ENCODE data around the gene SPEM2. TPM values are rescaled to one million over a fixed set of nuclear protein-coding genes. Genes with fewer than 3 reads are reported as not detected.

Gene SPEM2
- total RNA-seq, 1 experiment from 2014 or later, result not detected

- no peak for DNase-seq (ENCODE audit: low spot score)
- in situ Hi-C loops (cut with HindIII; ENCODE audit: low sequenced_read_pairs), result no loop called here
Observed at GRCh38 chr17:7416323-7416722, 9.1 kb upstream of the SPEM2 start.

- in situ Hi-C loops (cut with HindIII; ENCODE audit: low sequenced_read_pairs), result no loop called here
- DNase-seq (ENCODE audit: low spot score), result no peak
Observed at GRCh38 chr17:7417056-7417655, 8.3 kb upstream of the SPEM2 start.

GRCh38 chr17:7418472-7419152 is 6.8 kb upstream of the SPEM2 start:
- DNase-seq (ENCODE audit: low spot score), result no peak
- in situ Hi-C loops (cut with HindIII; ENCODE audit: low sequenced_read_pairs), result no loop called here

GRCh38 chr17:7419819-7420610 is 5.4 kb upstream of the SPEM2 start, which contains the start of gene SPEM1:
Gene SPEM1 (plus strand): TSS chr17:7420324. CDS start chr17:7420385, 61 bp downstream.
- in situ Hi-C loops (cut with HindIII; ENCODE audit: low sequenced_read_pairs), result no loop called here
- DNase-seq (ENCODE audit: low spot score), result no peak

- DNase-seq (ENCODE audit: low spot score), result no peak
- in situ Hi-C loops (cut with HindIII; ENCODE audit: low sequenced_read_pairs), result no loop called here
Observed at GRCh38 chr17:7421186-7421585, 4.2 kb upstream of the SPEM2 start.

GRCh38 chr17:7423679-7424078 is 1.7 kb upstream of the SPEM2 start:
- in situ Hi-C loops (cut with HindIII; ENCODE audit: low sequenced_read_pairs), result no loop called here
- DNase-seq (ENCODE audit: low spot score), result no peak

- in situ Hi-C loops (cut with HindIII; ENCODE audit: low sequenced_read_pairs), result no loop called here
Observed at GRCh38 chr17:7425756-7426155, 340 bp downstream of the SPEM2 start.

GRCh38 chr17:7426203-7426863 is 917 bp downstream of the SPEM2 start:
- DNase-seq (ENCODE audit: low spot score), result no peak
- in situ Hi-C loops (cut with HindIII; ENCODE audit: low sequenced_read_pairs), result no loop called here

More at GRCh38 chr17:7425756-7426155, 340 bp downstream of the SPEM2 start:
- DNase-seq (ENCODE audit: low spot score), result no peak

GRCh38 chr17:7426896-7427489 is 1.6 kb downstream of the SPEM2 start:
- no peak for DNase-seq (ENCODE audit: low spot score)
- in situ Hi-C loops (cut with HindIII; ENCODE audit: low sequenced_read_pairs), result no loop called here

GRCh38 chr17:7427549-7427948 is 2.1 kb downstream of the SPEM2 start:
- in situ Hi-C loops (cut with HindIII; ENCODE audit: low sequenced_read_pairs), result no loop called here
- DNase-seq (ENCODE audit: low spot score), result no peak

GRCh38 chr17:7428557-7428956 is 3.1 kb downstream of the SPEM2 start, which contains the start of gene SPEM3:
Gene SPEM3 (plus strand): TSS chr17:7428857. CDS start chr17:7428903, 46 bp downstream.
- DNase-seq (ENCODE audit: low spot score), result no peak
- in situ Hi-C loops (cut with HindIII; ENCODE audit: low sequenced_read_pairs), result no loop called here

- in situ Hi-C loops (cut with HindIII; ENCODE audit: low sequenced_read_pairs), result no loop called here
- DNase-seq (ENCODE audit: low spot score), result no peak
Observed at GRCh38 chr17:7429722-7430121, 4.3 kb downstream of the SPEM2 start.

GRCh38 chr17:7431231-7431630 is 5.8 kb downstream of the SPEM2 start:
- no peak for DNase-seq (ENCODE audit: low spot score)
- in situ Hi-C loops (cut with HindIII; ENCODE audit: low sequenced_read_pairs), result no loop called here

- in situ Hi-C loops (cut with HindIII; ENCODE audit: low sequenced_read_pairs), result no loop called here
- no peak for DNase-seq (ENCODE audit: low spot score)
Observed at GRCh38 chr17:7432296-7432695, 6.9 kb downstream of the SPEM2 start.

- in situ Hi-C loops (cut with HindIII; ENCODE audit: low sequenced_read_pairs), result no loop called here
- DNase-seq (ENCODE audit: low spot score), result no peak
Observed at GRCh38 chr17:7435676-7436555, 10.5 kb downstream of the SPEM2 start.

GRCh38 chr17:7436556-7437368 is 11.3 kb downstream of the SPEM2 start:
- peak; percentile 63 for DNase-seq (ENCODE audit: low spot score)
- in situ Hi-C loops (cut with HindIII; ENCODE audit: low sequenced_read_pairs), result no loop called here

- DNase-seq (ENCODE audit: low spot score), result no peak
- in situ Hi-C loops (cut with HindIII; ENCODE audit: low sequenced_read_pairs), result no loop called here
Observed at GRCh38 chr17:7437369-7437863, 12.0 kb downstream of the SPEM2 start.
